ENCODE results near the gene MYO10.

Gene MYO10

DNA sequence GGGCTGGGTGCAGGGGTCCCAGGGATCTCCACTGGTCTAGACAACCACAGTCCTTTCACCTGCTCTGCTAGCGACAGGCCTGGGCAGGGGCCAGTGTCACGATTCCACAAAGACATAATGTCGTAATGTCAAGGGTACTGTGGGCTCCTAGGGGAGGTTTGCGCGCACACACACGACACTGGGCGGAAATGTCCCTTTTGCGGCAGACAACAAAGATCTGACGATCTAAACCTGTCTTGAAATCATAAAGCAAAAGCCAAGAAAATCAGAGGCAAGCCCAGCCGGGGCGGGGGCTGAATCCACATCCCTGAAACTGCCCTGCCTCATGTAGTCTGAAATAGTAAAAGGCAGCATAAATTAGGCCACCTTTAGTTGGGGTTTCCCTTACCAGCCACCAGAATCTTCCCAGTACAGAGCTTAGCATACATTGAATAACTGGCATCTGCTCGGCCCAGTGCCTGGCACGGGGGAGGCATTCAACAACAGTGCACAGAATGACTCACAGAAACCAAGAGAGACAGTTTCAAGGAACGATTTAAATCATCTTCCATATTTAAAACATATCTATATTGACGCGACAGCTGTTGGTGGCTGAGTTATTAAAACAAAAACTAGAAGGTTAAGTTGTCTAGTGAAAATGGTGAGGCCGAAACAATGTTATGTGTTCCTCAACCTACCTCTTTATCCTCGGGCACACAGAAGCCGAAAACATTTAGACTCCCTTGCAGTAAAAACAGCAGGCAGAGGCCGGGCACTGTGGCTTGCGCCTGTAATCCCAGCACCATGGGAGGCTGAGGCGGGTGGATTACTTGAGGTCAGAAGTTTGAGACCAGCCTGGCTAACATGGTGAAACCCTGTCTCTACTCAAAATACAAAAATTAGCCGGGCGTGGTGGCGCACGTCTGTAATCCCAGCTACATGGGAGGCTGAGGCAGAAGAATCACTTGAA is 151.0 kb downstream of the MYO10 start:
- TF ChIP-seq TCF12 (IDR thresholded peaks at IDR 0.05; ENCODE audit: low read depth) = no peak
- no peak for TF ChIP-seq YY1 (IDR thresholded peaks at IDR 0.05; ENCODE audit: low read depth)
- TF ChIP-seq FOXM1 (IDR thresholded peaks at IDR 0.05; ENCODE audit: borderline replicate concordance, low read depth) = no peak
- TF ChIP-seq TEAD4 (IDR thresholded peaks at IDR 0.05) = no peak
- no peak for TF ChIP-seq ZBTB7A (IDR thresholded peaks at IDR 0.05; ENCODE audit: low read depth)
- TF ChIP-seq NFIC (IDR thresholded peaks at IDR 0.05) = no peak

DNA sequence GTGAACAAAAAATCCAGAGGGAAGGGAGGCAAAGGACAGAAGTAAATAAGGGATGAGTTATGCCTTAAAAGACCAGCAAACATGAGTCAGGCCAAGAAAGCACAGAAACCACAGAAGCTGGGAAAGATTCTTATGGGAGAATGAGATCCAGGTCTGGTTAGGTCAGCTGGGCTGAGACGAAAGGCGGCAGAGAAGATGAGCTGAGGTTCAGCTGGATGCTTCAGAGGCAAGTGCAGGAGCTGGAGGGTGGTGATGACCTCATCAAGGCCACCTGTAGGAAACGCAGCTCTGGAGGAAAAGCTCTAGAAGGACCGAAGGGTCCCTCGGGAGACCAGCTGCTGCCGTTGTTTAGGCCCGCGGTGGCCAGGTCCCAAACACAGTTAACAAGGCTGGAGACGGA is 152.0 kb downstream of the MYO10 start:
- TF ChIP-seq CEBPB (IDR thresholded peaks at IDR 0.05) = no peak
- TF ChIP-seq EP300 (IDR thresholded peaks at IDR 0.05; ENCODE audit: borderline replicate concordance) = no peak
- TF ChIP-seq USF1 (IDR thresholded peaks at IDR 0.05) = no peak
- TF ChIP-seq ZBTB7A (IDR thresholded peaks at IDR 0.05; ENCODE audit: low read depth) = no peak
- TF ChIP-seq MAX (IDR thresholded peaks at IDR 0.05) = no peak
- no peak for TF ChIP-seq EGR1 (IDR thresholded peaks at IDR 0.05)
- TF ChIP-seq RAD21 (IDR thresholded peaks at IDR 0.05; ENCODE audit: low read depth) = no peak
- no peak for TF ChIP-seq NFIC (IDR thresholded peaks at IDR 0.05)

DNA sequence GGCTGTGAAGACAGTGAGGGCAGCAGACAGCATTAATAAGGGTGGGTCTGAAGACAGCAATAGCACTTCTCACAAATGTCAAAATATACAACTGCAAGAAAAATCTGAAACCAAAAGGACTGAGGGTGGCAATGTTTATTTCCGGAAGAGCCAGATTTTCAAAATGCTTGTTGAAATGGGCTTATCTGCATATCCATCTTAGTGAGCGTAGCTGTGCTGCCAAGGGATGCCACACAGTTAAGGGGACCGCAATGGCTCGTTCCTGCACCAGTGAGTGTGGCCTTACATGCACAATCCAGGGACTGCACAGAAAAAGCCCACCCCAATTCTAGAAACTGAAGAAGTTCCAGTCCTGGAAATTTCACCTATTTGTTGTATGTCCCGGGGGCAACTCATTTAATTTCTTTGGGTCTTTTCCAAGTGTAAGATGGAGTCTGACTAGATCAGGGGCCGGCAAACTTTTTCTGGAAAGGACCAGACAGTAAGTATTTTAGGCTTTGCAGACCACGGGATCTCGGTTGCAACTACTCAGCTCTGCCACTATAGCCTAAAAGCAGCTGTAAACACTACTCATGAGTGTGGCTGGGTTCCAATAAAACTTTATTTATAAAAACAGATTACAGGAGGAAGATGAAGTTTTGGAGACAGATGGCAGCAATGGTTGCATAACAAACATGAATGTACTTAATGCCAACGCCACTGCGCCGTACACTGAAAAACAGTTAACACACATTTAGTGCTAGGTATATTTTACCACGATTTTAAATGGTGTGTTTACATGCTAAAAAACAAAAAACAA is 154.1 kb downstream of the MYO10 start:
- TF ChIP-seq MAX (IDR thresholded peaks at IDR 0.05) (no peak), CEBPB (IDR thresholded peaks at IDR 0.05) (no peak), ZBTB7A (IDR thresholded peaks at IDR 0.05; ENCODE audit: low read depth) (no peak), NFIC (IDR thresholded peaks at IDR 0.05) (no peak), EP300 (IDR thresholded peaks at IDR 0.05; ENCODE audit: borderline replicate concordance) (no peak), YY1 (IDR thresholded peaks at IDR 0.05; ENCODE audit: low read depth) (no peak), TEAD4 (IDR thresholded peaks at IDR 0.05) (no peak)

DNA sequence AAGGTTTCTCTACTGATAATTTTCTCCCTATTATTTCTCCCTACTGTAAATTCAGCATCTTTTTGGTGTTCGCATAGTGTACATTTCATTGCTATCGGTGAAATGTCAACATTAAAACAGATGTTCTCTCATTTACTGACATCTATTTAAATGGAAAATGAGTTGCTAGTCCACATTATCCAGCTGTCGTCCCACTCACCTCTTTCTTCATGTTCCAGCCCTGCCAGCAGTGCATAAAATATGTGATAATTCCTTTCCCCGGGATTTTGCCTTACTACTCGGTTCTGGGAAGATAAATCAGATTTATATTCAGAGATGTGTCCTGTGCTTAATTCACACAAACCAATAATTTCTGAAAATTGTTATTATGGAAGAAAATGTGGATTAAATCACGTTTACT is 155.8 kb downstream of the MYO10 start:
- TF ChIP-seq REST (IDR thresholded peaks at IDR 0.05; ENCODE audit: low read depth) = no peak
- no peak for TF ChIP-seq CREB1 (IDR thresholded peaks at IDR 0.05; ENCODE audit: low read depth)
- no peak for TF ChIP-seq MAX (IDR thresholded peaks at IDR 0.05)
- no peak for TF ChIP-seq NFIC (IDR thresholded peaks at IDR 0.05)

- TF ChIP-seq TCF12 (IDR thresholded peaks at IDR 0.05; ENCODE audit: low read depth) (no peak), USF1 (IDR thresholded peaks at IDR 0.05) (no peak), EP300 (IDR thresholded peaks at IDR 0.05; ENCODE audit: borderline replicate concordance) (no peak), CREB1 (IDR thresholded peaks at IDR 0.05; ENCODE audit: low read depth) (no peak), NFIC (IDR thresholded peaks at IDR 0.05) (no peak)
Observed at GRCh38 chr5:16777432-16777831, 158.7 kb downstream of the MYO10 start.

- TF ChIP-seq YY1 (IDR thresholded peaks at IDR 0.05; ENCODE audit: low read depth) (no peak), CREB1 (IDR thresholded peaks at IDR 0.05; ENCODE audit: low read depth) (no peak), FOXM1 (IDR thresholded peaks at IDR 0.05; ENCODE audit: borderline replicate concordance, low read depth) (no peak)
Observed at GRCh38 chr5:16776611-16777251, 159.4 kb downstream of the MYO10 start.

GRCh38 chr5:16774806-16775205 is 161.3 kb downstream of the MYO10 start:
- TF ChIP-seq FOXM1 (IDR thresholded peaks at IDR 0.05; ENCODE audit: borderline replicate concordance, low read depth) = no peak
- TF ChIP-seq EP300 (IDR thresholded peaks at IDR 0.05; ENCODE audit: borderline replicate concordance) = no peak
- no peak for TF ChIP-seq NFIC (IDR thresholded peaks at IDR 0.05)
- no peak for TF ChIP-seq RAD21 (IDR thresholded peaks at IDR 0.05; ENCODE audit: low read depth)
- TF ChIP-seq CEBPB (IDR thresholded peaks at IDR 0.05) = no peak
- no peak for TF ChIP-seq MAX (IDR thresholded peaks at IDR 0.05)
- TF ChIP-seq YY1 (IDR thresholded peaks at IDR 0.05; ENCODE audit: low read depth) = no peak
- TF ChIP-seq REST (IDR thresholded peaks at IDR 0.05; ENCODE audit: low read depth) = no peak
- no peak for TF ChIP-seq ZBTB7A (IDR thresholded peaks at IDR 0.05; ENCODE audit: low read depth)
